ENCODE data around the gene IL16.

Gene IL16

DNA sequence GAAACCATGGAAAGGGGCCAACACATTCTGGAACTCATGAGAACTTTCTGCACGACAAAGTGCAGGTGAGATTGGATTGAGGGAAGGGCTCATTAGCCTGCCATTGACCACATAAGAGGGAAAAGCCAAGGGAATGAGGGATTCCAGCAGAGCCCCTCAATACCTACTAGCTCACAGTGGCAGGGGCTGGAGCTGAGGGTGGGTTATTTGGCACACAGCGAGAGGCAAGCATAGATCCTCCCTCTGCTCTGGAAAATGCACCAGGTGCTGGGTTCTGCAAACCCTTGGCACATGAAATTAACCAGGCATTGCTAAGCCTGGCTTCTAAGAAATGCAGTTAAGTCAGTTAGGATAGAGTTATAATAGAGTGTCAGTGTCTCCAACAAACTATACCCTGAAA lies 60.8 kb downstream of the IL16 start:
- no peak for DNase-seq

DNA sequence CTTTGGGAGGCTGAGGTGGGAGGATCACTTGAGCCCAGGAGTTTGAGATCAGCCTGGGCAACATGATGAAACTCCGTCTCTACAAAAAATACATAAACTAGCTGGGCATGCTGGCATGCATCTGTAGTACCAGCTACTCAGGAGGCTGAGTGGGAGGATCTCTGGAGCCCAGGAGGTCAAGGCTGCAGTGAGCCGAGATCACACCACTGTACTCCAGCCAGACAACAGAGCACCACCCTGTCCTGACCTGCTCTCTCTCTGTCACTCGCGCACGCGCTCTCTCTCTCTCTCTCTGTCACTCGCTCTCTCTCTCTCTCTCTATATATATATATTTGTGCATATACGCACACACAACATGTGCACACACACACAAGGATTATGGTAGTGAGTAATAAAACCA lies 61.8 kb downstream of the IL16 start:
- DNase-seq: no peak

DNA sequence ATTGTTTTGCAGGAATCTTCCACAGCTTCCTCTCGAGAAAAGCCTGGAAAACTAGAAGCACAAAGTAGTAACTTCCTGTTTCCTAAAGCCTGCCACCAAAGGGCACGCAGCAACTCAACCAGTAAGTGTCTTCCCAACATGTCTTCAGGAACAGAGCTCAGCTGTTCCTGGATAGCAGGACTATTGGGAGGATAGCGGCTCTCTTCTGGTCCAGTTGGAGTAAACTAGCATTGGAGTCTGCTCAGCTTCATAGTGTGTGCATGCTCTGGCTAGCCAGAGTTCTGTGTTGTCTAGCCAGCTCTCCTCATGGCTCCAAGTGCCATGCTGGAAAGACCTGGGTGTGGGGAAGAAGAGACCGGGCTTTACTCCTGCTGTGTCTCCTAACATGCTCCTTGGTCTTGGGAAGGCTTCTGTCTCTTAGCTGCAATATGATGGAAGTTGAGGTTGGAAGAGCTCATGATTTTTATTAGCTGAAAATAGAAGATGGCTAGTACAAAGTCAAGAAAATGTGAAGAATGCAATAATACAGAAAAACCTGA lies 63.1 kb downstream of the IL16 start:
- DNase-seq: no peak

DNA sequence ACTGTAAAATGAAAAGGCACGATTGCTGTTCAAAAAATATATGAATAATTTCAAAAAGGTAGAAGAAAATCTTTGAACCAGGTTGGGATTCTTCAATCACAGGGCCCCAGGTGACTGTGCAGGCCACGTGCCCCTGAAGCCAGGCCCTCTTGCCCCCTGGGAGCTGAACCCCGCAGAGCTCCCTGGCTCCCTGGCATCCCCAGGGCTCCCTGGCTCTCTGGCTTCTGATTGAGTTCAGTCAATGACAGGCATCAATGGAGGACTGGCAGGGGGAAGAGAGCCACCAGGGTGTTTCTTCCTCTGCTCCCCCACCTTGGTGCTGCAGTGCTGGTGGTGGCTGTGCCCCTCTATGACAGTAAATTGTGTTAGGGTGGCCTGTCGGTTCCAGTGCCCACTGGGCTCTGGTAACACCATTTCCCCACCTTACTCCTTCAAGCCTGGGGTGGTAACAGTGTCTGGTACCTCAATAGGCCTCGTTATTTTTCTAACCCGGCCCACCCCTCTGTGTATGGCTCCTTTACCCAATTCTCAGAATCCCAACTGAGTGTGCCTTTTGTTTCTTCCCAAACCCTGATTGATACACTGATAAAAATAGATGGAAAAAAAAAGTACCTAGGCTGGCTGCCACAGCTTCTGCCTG lies 64.6 kb downstream of the IL16 start:
- no peak for DNase-seq

DNA sequence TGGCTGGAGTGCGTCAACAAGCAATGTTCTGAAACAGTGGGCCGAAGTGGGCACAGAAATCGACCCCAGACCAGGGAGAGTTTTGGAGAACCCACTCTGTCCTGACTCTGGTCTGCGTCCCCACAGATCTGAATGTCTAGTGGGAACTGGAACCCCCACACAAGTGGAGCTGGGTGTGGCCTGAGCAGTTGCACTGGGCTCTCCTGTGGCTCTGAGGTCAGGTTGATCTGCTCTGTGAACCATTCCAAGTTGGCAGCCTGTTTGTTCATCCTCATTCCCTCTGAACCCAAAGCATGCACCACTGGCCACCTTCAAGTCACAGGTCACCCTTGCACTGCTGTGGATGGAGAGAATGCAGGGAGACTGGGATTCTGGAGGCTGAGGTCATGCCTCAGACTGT lies 66.8 kb downstream of the IL16 start:
- DNase-seq: no peak

DNA sequence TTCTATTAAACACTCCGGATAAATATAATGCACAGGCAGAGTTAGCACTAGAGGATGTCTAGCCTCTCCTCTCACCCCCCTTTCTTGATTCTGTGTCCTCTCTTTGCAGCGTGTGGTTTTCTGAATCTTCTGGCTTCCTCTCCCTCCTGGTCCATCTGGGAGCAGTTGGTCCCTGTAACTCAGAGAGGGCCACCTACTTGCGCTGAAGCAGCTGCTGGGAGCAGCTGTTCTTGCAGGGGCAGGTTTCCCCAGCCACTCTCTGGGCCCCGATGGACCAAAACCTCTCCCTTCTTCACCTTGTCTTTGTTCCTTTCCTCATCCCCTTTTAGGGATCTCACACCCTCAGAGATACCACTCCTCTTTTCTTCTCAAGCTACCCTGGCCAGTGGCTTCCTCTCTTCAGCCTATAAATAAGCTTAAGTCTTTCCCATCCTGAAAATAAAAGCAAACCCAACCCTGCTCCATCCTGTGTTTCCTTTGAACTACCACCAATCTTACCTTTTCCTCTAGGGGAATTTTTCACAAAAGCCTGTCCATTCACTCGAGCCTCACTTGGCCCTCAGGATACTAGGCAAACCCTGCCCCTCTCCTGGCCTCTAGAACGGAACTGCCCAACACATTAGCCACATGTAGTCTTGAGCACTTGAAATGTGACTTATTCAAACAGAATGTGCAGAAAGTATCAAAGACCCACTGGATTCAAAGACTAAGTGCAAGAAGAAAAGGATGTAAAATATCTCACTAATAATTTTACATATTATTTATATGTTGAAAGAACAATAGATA lies 67.6 kb downstream of the IL16 start:
- DNase-seq: no peak

DNA sequence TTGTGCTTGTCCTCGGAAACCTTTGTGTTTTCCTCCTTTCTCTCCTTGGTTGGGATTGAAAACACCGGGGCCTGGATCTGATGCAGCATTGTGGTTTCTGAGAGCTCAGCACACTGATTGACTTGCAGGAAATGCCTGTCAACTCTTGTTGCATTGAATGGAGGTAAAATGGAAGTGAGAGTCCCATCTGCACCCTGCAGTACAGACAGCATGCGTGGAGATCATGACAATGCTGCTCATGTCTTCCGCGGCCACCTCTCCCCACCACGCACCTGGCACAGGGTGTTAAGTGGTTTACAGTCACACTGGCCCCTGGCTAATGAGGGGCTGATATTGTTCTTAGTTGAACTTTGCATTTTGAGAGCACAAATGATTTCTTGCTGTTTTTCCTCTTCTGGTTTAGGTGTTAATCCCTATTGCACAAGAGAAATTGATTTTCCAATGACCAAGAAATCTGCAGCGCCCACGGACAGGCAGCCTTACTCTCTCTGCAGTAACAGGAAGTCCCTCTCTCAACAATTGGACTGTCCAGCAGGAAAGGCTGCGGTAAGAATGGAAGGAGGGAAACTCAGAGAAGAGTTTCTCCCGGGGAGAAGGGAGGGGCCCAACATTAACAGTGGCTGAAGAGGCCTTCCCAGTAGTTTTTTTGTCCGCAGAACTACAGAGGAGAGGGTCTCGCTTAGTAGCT lies 68.7 kb downstream of the IL16 start:
- no peak for DNase-seq

DNA sequence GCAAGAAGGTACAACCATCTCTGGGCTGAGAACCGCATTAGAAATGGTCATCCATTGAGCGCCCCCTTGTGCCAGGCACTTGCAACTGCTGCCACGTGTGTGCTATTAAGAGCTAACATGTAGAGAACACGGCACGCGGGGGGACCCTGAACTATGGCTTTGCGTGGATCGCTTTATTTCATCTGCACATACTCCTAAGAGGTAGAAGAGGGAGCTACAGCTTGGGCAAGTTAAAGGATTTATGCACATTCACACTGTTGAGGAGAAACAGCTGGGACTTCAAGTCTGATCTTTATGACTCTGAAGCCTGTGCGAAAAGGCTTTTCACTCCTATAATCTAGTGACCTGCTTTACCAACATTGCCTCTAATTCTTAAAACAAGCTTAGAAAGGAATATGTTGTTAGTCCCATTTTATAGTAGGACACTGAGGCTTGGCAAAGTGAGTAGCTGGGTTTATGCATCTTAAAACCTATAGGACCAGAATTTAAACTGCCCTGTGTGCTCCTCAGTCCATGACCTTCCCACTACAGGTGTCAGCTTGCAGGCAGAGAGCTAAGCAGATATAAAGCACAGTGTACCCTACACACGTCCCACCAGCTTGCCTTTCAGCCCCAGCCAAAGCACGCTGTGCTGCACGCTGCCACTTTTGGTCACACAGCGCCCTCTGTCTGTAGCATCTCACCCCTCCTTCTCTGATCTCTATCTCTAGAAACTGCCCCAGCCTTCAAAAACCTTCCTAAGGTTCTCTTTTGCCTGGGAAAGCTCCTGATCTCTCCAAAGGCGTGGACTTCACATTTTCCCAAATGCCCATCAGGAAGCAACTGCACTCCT lies 69.5 kb downstream of the IL16 start:
- peak; percentile 75 for DNase-seq

DNA sequence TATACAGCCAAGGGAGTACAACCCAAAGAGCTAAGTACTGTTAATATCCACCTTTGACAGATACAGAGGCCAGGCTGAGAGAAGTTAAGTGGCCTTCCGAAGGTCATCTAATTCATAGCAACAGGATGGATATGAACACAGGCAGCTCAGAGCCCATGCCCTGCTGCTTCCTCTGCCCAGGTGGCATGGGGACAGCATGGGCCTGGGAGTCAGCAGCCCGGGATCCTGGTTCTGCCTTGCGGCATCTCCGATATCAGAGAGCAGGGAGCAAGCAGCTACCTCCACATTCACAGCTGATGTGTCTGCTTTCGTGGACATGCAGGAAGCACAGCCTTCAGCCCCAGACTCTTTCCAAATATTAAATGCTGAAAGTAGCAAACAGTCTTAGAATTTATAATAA lies 71.7 kb downstream of the IL16 start:
- DNase-seq: no peak

DNA sequence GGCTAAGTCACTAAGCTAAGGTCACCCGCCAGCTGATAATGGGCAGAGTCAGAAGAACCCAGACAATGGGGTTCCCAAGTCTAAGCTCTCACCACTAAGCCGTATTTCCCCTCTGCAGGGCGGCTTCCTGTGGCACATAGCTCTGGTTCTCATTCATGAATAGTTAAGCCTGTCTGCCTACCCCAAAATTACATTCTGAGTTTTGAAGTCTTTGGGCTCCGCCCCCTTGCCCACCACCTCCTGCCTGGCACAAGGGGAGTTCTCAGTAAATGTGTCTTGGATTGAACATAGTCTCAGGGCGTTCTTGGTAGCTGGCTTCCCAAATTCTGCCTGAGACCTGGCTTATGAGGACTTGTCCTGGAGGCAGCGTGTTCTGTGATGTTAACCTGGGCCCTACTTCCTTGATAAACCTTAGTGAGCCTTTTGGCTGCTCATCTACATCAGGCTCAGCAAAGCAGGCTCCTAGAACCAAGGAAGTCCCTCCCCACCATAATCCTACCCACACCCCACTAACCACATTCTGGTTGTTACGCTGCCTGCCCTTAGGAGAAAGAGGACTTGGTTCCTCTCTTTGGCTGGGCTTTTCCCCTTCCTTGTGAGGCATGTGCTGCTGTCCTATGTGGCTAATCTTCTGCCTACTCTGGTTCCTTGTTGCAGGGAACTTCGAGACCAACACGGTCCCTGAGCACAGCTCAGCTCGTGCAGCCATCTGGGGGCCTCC lies 72.4 kb downstream of the IL16 start:
- no peak for DNase-seq

DNA sequence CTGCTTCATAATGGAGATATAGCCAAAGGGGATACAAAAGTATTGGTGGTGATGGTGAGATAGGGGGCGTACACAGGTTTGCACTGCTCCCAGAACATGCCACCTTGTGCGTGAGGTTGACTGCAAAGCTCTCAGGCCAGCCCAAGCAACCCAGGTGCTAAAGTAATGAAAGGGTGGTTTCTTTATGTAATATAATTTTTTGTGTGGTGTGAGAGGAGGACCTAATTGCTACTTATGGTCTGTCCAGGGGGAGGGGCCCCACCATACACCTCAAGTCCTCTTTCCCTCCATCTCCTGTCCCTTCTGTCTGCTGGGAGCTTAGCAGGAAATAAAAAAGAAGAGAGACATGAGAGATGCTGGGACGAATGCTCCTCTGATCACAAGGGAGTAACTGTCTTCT lies 73.5 kb downstream of the IL16 start:
- DNase-seq: no peak

DNA sequence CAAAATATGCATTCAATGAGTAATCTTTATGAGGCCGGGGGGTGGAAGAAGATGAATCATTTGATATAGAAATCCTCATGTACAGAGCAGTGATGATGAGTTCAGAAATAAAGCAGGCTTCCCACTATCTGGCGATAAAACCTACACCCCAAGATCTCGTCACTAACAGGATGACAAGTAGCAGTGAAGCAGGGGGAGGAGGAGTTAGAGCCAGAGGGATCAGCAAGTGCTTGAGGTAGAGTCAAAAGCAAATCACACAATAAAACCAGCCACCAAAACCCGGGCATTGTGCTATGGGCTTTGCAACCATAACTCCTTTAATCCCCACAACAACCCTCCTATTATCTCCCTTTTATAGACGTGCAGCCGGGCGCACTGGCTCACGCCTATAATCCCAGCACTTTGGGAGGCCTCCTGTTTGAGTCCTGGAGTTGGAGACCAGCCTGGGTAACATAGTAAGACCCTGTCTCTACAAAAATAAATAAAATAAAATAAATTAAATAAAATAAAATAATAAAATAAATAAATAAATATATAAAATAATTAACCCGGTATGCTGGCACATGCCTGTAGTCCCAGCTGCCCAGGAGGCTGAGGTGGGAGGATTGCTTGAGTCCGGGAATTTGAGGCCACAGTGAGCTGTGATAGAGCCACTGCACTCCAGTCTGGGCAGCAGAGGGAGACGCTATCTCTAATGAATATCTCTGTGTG lies 74.3 kb downstream of the IL16 start:
- peak; percentile 87 for DNase-seq

DNA sequence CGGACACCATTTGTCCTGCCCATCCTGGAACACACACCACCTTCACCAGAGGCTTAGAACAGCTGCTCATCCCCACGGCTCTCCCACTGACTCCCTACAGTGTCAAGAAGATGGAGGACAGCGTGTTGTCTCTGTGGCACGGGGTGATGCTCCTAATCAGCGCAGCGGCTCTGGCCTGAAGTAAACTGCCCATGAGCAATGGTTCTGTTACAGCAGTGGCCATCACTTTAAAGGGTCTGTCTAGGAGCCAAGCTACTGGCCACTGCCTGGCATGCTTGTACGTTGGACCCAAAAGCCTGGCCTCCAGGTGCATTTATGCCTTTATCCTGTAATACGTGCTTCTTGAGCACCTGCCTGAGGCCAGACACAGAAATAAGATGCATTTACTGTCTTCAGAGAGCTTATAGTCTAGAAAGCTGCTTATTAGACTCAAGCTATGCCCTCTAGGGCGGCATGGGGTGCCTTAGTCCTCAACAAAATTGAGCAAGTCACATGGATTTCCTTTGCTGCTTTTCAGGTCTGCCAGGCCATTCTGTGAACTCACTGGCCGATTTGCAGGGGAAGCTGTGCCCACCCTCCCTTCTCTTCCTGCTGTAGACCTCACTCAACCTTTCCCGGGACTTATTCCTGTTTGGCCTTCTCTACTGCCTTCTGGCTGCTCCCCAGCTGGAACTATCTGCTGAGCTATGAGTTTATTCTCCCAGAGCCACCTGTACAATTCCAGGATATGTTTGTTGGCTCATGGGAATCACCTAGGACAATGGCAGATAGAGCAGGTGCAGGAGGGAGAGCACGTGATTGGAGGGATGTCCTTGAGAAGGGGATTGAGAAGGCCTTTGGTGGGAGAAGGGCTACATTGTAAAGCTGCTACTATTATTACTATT lies 75.3 kb downstream of the IL16 start:
- no peak for DNase-seq

DNA sequence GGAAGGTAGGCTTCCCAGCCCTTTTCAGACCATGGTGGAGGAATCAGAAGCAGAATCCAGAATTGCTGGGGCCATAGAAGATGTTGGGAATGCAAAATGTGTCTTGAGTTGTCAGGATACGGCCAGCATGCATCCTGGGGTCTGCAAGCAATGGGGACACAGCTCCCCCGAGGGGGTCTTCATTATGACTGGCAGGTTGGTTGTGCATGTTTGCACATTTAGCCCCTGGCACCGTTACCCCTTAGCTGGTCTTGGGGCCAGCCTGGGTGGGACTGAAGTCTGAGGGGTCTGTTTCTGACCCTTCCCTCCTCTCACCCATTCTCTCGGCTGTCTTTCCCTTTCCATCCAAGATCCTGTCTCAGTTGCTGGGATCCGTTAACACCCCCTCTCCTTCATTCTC lies 76.5 kb downstream of the IL16 start:
- no peak for DNase-seq

DNA sequence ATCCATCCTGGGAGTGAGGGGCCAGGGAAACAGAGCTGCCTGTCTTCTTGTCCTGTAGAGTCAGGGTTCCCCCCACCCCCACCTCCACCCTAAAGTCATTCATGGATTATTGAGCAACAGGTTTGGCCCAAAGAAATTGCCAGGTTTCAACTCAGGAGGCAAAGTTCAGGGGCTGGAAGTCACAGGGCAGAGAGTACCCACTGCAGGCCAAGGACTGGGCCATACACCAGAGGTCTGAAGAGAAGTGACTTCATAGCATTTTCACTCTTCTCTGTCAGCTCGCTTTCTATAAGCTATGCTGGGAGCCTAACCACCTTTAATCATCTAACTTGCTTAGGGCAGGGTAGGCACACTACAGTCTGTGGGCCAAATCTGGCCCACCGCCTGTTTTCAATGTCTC lies 77.2 kb downstream of the IL16 start:
- no peak for DNase-seq

DNA sequence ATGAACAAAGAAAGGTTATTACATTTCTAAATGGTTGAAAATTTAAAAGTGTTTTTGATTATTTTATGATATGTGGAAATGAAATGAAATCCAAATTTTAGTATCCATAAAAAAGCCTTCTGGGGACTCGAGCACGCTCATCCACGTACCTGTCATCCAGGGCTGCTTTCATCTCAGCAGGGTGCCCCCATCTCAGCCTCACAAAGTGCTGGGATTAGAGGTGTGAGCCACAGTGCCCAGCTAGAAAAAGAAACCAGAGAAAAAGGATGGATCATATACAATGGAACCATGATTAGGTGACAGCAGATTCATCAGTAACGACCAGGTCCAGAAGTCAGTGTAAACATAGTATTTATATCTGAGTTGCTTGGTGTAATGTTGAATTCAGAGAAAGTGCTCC lies 77.6 kb downstream of the IL16 start:
- no peak for DNase-seq

DNA sequence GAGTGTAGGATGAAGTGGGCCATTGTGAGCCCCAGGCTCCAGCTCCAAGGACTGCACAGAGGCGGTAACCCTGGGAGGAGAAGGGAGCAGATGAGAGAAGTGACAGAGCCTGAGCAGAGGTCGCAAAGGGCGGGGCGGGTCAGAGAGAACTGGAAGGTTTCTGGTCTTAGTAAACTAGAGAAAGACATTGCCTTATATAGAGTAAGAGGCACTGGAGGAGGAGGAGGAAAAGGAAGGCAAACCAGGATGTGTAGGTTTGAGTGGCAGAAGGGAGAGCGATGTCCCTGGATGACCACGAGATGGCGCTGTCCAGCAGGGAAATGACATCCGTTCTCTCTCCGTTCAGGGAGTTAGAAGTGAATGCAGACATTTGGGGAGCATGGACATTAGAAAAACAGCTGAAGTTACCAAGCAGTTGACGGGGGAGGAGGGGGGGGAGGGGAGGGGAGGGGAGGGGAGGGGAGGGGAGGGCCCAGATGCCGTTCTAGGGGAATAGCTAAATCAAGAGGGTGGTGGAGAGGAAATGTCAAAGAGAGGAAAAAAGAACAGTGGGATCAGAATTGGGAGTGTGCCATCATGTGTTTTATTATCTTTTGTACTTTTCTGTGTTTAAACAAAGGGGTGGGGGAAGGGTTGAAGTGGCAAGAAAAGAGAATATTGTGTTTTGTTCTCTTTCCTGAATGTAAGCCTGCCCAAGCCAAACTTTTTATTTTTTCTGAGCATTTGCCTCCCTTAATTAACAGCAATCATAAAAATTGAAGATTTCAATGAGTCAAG lies 78.4 kb downstream of the IL16 start:
- peak; percentile 87 for DNase-seq

DNA sequence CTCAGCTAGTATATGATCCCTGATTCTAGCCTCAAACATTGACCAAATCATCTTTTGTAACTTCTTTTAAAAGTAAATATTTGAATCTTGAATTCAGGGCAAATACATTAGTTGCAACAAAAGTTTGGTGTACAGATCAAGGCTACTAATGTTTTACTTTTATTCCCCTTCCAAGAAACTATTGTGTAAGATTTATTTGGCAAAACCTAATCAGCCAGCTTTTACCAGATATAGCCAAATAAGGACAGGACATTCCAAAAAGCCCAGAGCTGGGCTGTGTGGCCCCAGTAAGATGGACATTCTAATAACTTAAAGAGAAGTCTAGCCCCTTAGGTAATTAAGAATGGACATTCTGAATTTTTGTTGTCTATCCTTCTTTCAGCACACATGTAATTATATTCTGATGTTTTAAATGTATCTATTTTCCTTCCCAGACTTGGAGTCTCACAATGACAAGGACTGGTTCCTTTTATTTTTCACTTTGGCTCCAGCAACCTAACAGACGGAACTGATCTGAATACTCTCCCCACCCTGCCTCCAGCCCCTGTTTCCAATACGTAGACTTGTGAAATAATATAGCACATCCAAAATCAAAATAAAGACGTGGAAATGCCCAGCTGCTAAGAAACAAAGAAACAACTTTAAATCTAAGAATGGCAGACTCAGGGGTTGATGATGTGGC lies 79.2 kb downstream of the IL16 start:
- peak; percentile 54 for DNase-seq

DNA sequence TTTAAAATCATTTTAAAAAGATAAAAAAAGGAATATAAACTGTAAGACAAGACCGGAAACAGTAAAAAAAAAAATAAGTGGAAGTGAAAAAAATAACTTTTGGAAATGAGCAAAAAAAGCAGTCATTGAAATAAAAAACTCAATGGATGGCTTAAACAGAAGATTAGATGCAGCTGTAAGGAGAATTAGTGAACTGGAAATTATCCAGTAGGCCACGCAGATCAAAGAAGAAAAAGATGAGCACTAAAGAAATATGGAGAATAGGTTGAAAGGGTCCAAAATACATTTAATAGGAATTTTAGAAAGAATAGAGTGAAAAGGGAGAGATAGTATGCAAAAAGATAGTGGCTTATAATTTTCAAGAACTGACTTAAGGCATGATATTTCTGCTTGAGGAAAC lies 80.3 kb downstream of the IL16 start:
- DNase-seq: no peak
